NB4 (cell line): Measurements from ENCODE around the gene DCUN1D2.

Experiments used
- CTCF ChIP-seq: IDR thresholded peaks from one replicate; pipeline ENCODE4 v1.5.1; 2012; ENCODE audit warnings: low read depth, low read length
- POLR2A ChIP-seq: IDR thresholded peaks from 2 replicates; pipeline ENCODE4 v1.6.1; 2011; ENCODE audit warnings: mild to moderate bottlenecking; ENCODE audit not compliant: insufficient read length; ENCODE audit errors: extremely low read depth

- TF ChIP-seq CTCF (no peak), POLR2A (no peak)
These were observed 84.0 kb downstream of the DCUN1D2 start for GRCh38 chr13:113406321-113407102.
